Panc1 (cell line): ENCODE results near the gene MSRB1. TPM values are rescaled to one million over a fixed set of nuclear protein-coding genes. Genes with fewer than 3 reads are reported as not detected.

Experiments
- ATAC-seq: fragments of 200-7000 bp; cut with Tn5 transposase; 2 replicates; pipeline ENCODE4 v1.9.1; 2020; ENCODE audit warnings: mild to moderate bottlenecking, moderate library complexity
- BruUV-seq: library from RNA; stranded (reverse); fragments of 400-500 nt; replicated peaks from 2 replicates; lab custom pipeline; 2021; lab: Mats Ljungman, UMichigan
- CTCF ChIA-PET: fragments of 300-600 bp; sonication (Branson Sonifier 250); formaldehyde crosslinking; loops from one replicate; lab custom pipeline; 2022; ENCODE audit warnings: antibody characterized with exemption; lab: Charles Lee
- POLR2A ChIA-PET: fragments of 300-600 bp; sonication (Branson Sonifier 250); formaldehyde crosslinking; loops from one replicate; lab custom pipeline; 2022; ENCODE audit warnings: antibody characterized with exemption; lab: Charles Lee
- DNase-seq: peaks from one replicate; pipeline ENCODE4 v3.0.0-alpha.2; 2010; ENCODE audit warnings: low read depth, low spot score
- H3K27ac ChIP-seq: 2 replicates; pipeline ENCODE4 v1.5.1; 2011; ENCODE audit warnings: mild to moderate bottlenecking, low read length, inconsistent platforms
- H3K27me3 ChIP-seq: fragments of 200-500 bp; sonication (Bioruptor generic); 2 replicates; pipeline ENCODE4 v1.6.0; 2014; ENCODE audit warnings: low read length, inconsistent platforms; ENCODE audit not compliant: control insufficient read depth, insufficient read depth
- H3K36me3 ChIP-seq: fragments of 200-500 bp; sonication (Bioruptor generic); 2 replicates; pipeline ENCODE4 v1.5.1; 2014; ENCODE audit warnings: inconsistent platforms, mild to moderate bottlenecking, low read length, moderate library complexity; ENCODE audit not compliant: control insufficient read depth, insufficient read depth
- H3K4me1 ChIP-seq: 2 replicates; pipeline ENCODE4 v1.5.1; 2011; ENCODE audit warnings: inconsistent platforms, mild to moderate bottlenecking, low read length, moderate library complexity; ENCODE audit not compliant: control insufficient read depth, insufficient read depth
- H3K4me3 ChIP-seq, 2 experiments: 2 replicates each; pipeline ENCODE4 v1.5.1; 2011 to 2012; ENCODE audit warnings: low read depth in 2 of 2, low read length in 2 of 2, mild to moderate bottlenecking in 2 of 2, inconsistent platforms in 1 of 2, moderate library complexity in 1 of 2
- H3K9me3 ChIP-seq: fragments of 200-500 bp; sonication (Bioruptor generic); 2 replicates; pipeline ENCODE4 v1.5.1; 2014; ENCODE audit warnings: low read depth, mild to moderate bottlenecking, inconsistent platforms, low read length, moderate library complexity; ENCODE audit not compliant: control insufficient read depth, insufficient read depth
- POLR2AphosphoS5 ChIP-seq: IDR thresholded peaks from 2 replicates; pipeline ENCODE4 v1.6.1; 2012; ENCODE audit warnings: mild to moderate bottlenecking, low read depth, low read length, moderate library complexity
- SIN3A ChIP-seq: IDR thresholded peaks from 2 replicates; pipeline ENCODE4 v1.6.1; 2012; ENCODE audit warnings: low read depth, mild to moderate bottlenecking, low read length, moderate library complexity, borderline replicate concordance; ENCODE audit not compliant: insufficient read depth
- TCF7L2 ChIP-seq: IDR thresholded peaks from 2 replicates; pipeline ENCODE4 v1.6.1; 2011; ENCODE audit warnings: mild to moderate bottlenecking, low read depth, low read length, inconsistent platforms
- in situ Hi-C: cut with HindIII; loops from 2 replicates; pipeline ENCODE4 v1.10.0; 2016; ENCODE audit warnings: low sequenced_read_pairs, low pct_unique_long_range_greater_than_20kb
- intact Hi-C: fragments of 100-400 bp; cut with micrococcal nuclease; formaldehyde crosslinking; loops from one replicate; pipeline ENCODE4 v1.10.0; 2022; ENCODE audit not compliant: unreplicated experiment
- total RNA-seq: library from RNA; stranded (reverse); gene quantifications from one replicate; pipeline ENCODE4 v1.2.1, GENCODE V29; 2021; ENCODE audit not compliant: unreplicated experiment
- TF ChIP-seq, protein P1 (sequence below): fragments of 450-650 bp; IDR thresholded peaks from 2 replicates; pipeline ENCODE4 v1.5.1; 2017; ENCODE audit warnings: mild to moderate bottlenecking
- TF ChIP-seq, protein P2 (sequence below), 2 experiments: IDR thresholded peaks; 2 replicates each; pipeline ENCODE4 v1.6.1; 2011 to 2012; ENCODE audit warnings: low read depth in 2 of 2, control low read depth in 1 of 2, low read length in 1 of 2, mild to moderate bottlenecking in 1 of 2, moderate library complexity in 1 of 2; ENCODE audit not compliant: insufficient read depth in 1 of 2

MSRB1 gene
- total RNA-seq, 1 experiment from 2014 or later = 25.3 TPM

DNA sequence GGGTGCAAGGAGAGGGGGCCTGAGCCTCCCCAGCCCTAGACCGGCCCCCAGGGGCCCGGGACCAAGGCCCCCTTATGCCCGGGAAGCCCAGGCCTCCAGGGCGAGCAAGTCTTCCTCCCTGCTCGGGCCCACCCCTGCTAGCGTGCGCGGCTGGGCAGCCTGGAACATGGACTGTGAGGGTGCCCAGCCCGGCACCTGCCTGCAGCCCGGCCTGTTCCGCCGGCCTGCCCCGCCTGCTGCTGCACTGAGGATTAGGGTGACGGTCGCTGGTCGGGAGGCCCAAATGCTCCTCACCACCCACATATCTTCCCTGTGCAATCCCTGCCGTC is 30.8 kb downstream of the MSRB1 start:
- ChIA-PET CTCF (no interaction called here), POLR2A (no interaction called here)
- Histone ChIP-seq H3K9me3 (no peaks in the 10 kb centered on the region), H3K27ac (no peak overlapping the region), H3K4me3 (no peak overlapping the region), H3K4me1 (peaks cover 3% of the 10 kb centered on the region), H3K27me3 (no peaks in the 10 kb centered on the region), H3K36me3 (no peaks in the 10 kb centered on the region)
- DNase-seq (no peak), ATAC-seq (no peak)
- no TSS peak for BruUV-seq
- in situ Hi-C loops = no loop called here
- TF ChIP-seq, protein P1, sequence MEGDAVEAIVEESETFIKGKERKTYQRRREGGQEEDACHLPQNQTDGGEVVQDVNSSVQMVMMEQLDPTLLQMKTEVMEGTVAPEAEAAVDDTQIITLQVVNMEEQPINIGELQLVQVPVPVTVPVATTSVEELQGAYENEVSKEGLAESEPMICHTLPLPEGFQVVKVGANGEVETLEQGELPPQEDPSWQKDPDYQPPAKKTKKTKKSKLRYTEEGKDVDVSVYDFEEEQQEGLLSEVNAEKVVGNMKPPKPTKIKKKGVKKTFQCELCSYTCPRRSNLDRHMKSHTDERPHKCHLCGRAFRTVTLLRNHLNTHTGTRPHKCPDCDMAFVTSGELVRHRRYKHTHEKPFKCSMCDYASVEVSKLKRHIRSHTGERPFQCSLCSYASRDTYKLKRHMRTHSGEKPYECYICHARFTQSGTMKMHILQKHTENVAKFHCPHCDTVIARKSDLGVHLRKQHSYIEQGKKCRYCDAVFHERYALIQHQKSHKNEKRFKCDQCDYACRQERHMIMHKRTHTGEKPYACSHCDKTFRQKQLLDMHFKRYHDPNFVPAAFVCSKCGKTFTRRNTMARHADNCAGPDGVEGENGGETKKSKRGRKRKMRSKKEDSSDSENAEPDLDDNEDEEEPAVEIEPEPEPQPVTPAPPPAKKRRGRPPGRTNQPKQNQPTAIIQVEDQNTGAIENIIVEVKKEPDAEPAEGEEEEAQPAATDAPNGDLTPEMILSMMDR = no peak
- no peak for TF ChIP-seq POLR2AphosphoS5
- TF ChIP-seq, protein P2, sequence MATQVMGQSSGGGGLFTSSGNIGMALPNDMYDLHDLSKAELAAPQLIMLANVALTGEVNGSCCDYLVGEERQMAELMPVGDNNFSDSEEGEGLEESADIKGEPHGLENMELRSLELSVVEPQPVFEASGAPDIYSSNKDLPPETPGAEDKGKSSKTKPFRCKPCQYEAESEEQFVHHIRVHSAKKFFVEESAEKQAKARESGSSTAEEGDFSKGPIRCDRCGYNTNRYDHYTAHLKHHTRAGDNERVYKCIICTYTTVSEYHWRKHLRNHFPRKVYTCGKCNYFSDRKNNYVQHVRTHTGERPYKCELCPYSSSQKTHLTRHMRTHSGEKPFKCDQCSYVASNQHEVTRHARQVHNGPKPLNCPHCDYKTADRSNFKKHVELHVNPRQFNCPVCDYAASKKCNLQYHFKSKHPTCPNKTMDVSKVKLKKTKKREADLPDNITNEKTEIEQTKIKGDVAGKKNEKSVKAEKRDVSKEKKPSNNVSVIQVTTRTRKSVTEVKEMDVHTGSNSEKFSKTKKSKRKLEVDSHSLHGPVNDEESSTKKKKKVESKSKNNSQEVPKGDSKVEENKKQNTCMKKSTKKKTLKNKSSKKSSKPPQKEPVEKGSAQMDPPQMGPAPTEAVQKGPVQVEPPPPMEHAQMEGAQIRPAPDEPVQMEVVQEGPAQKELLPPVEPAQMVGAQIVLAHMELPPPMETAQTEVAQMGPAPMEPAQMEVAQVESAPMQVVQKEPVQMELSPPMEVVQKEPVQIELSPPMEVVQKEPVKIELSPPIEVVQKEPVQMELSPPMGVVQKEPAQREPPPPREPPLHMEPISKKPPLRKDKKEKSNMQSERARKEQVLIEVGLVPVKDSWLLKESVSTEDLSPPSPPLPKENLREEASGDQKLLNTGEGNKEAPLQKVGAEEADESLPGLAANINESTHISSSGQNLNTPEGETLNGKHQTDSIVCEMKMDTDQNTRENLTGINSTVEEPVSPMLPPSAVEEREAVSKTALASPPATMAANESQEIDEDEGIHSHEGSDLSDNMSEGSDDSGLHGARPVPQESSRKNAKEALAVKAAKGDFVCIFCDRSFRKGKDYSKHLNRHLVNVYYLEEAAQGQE (IDR thresholded peaks at IDR 0.05; ENCODE audit: insufficient read depth in 1 of 2, low read depth in 2 of 2, low read length in 1 of 2) = no peak
- no peak for TF ChIP-seq TCF7L2
- TF ChIP-seq SIN3A = no peak
- intact Hi-C loops = no loop called here

DNA sequence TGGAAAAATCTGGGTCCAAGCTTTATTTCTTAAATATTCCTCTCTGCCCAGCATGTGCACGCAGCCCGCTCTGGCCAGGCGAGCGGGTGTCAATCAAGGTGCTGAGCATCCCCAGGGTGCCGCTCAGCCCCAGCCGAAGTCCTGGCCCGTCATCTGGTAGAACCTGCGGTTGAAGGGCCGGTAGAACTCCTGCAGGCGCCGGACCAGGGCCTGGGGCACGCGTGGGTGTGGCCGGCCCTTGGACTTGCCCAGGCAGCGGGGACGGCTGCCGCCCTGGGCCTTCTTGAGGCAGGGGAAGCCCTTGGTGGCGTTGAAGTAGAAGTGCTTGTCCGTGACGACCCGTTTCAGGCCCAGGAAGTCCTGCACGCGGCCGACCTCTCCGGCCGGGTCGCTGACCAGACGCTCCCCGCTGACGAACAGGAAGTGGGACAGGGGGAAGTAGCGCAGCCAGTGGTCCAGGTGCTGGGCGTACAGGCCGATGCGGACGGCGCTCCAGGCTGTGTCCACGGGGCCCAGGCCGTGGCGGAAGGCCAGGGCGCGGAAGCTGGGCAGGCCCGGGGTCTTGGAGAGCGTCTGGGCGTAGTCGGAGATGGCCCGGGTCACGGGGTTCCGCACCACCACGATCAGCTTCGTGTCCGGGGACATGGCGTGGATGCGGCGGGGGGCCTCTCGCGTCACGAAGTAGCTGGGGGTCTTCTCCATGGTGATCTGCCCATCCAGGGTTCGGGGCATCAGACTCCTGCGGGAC is 31.4 kb downstream of the MSRB1 start:
- Histone ChIP-seq H3K4me1 (peaks cover 3% of the 10 kb centered on the region), H3K4me3 (no peak overlapping the region), H3K27ac (no peak overlapping the region), H3K36me3 (no peaks in the 10 kb centered on the region), H3K27me3 (no peaks in the 10 kb centered on the region), H3K9me3 (no peaks in the 10 kb centered on the region)
- no TSS peak for BruUV-seq
- ATAC-seq (no peak), DNase-seq (no peak)
- TF ChIP-seq, protein P2 (IDR thresholded peaks at IDR 0.05; ENCODE audit: insufficient read depth in 1 of 2, low read depth in 2 of 2, low read length in 1 of 2) = no peak
- TF ChIP-seq, protein P1 = no peak
- TF ChIP-seq TCF7L2 (no peak), POLR2AphosphoS5 (no peak), SIN3A (no peak)
- intact Hi-C loops = no loop called here
- ChIA-PET POLR2A (no interaction called here), CTCF (no interaction called here)
- in situ Hi-C loops = no loop called here
